WTC11 (cell line): ENCODE results near the gene CCDC126. TPM values are rescaled to one million over a fixed set of nuclear protein-coding genes. Genes with fewer than 3 reads are reported as not detected.
A peak's percentile ranks its signal among the peaks of the same experiment; 100 is the strongest.

Experiments used
- ATAC-seq: fragments of 200-7000 bp; cut with Tn5 transposase; 2 replicates; pipeline ENCODE4 v1.10.0; 2021; ENCODE audit warnings: mild to moderate bottlenecking, moderate library complexity
- CTCF ChIA-PET: fragments of 300-600 bp; sonication (Branson Sonifier 250); formaldehyde crosslinking; loops from one replicate; lab custom pipeline; 2021; ENCODE audit warnings: antibody characterized with exemption; lab: Charles Lee
- POLR2A ChIA-PET: fragments of 350-600 bp; sonication (Branson Sonifier 250); formaldehyde crosslinking; loops from one replicate; lab custom pipeline; 2021; ENCODE audit warnings: antibody characterized with exemption; lab: Charles Lee
- DNase-seq: peaks from one replicate; pipeline ENCODE4 v3.0.0; 2021; ENCODE audit warnings: low spot score
- H3K27ac Mint-ChIP-seq: 2 replicates; pipeline ENCODE4 v1.8.0; 2021; ENCODE audit warnings: mixed read lengths
- H3K27me3 Mint-ChIP-seq: 2 replicates; pipeline ENCODE4 v1.8.0; 2021; ENCODE audit warnings: low read depth, mild to moderate bottlenecking, moderate library complexity, mixed read lengths
- H3K36me3 Mint-ChIP-seq: 2 replicates; pipeline ENCODE4 v1.8.0; 2021; ENCODE audit warnings: mixed read lengths
- H3K4me1 Mint-ChIP-seq: 2 replicates; pipeline ENCODE4 v1.8.0; 2022; ENCODE audit warnings: mixed read lengths
- H3K4me3 Mint-ChIP-seq: 2 replicates; pipeline ENCODE4 v1.8.0; 2021; ENCODE audit warnings: mild to moderate bottlenecking, moderate library complexity, mixed read lengths
- H3K9me3 Mint-ChIP-seq: 2 replicates; pipeline ENCODE4 v1.8.0; 2021; ENCODE audit warnings: mixed read lengths
- ARID4B ChIP-seq: sonication (generic); formaldehyde crosslinking; IDR thresholded peaks from 2 replicates; pipeline ENCODE4 v1.8.0; 2023; ENCODE audit warnings: missing genetic modification reagents, mild to moderate bottlenecking, borderline replicate concordance
- CDX4 ChIP-seq: fragments of 250-450 bp; sonication (Bioruptor Pico); IDR thresholded peaks from 2 replicates; pipeline ENCODE4 v1.9.0; 2021; ENCODE audit warnings: moderate library complexity, mild to moderate bottlenecking, inconsistent platforms, borderline replicate concordance
- FOXP1 ChIP-seq: sonication (generic); formaldehyde crosslinking; IDR thresholded peaks from 2 replicates; pipeline ENCODE4 v1.8.0; 2022; ENCODE audit warnings: missing genetic modification reagents, mild to moderate bottlenecking, moderate library complexity, borderline replicate concordance
- IRF2 ChIP-seq: sonication (generic); formaldehyde crosslinking; IDR thresholded peaks from 2 replicates; pipeline ENCODE4 v1.8.0; 2022; ENCODE audit warnings: low read depth, missing genetic modification reagents, borderline replicate concordance
- JUN ChIP-seq: sonication (generic); formaldehyde crosslinking; IDR thresholded peaks from 2 replicates; pipeline ENCODE4 v1.8.0; 2023; ENCODE audit warnings: mild to moderate bottlenecking, missing genetic modification reagents
- KAT7 ChIP-seq: sonication (generic); formaldehyde crosslinking; IDR thresholded peaks from 2 replicates; pipeline ENCODE4 v1.8.1; 2023; ENCODE audit warnings: missing genetic modification reagents, mild to moderate bottlenecking, borderline replicate concordance
- MAX ChIP-seq: sonication (generic); formaldehyde crosslinking; IDR thresholded peaks from 2 replicates; pipeline ENCODE4 v1.8.0; 2022; ENCODE audit warnings: mild to moderate bottlenecking, missing genetic modification reagents
- MXD4 ChIP-seq: fragments of 250-450 bp; sonication (Bioruptor Pico); IDR thresholded peaks from 2 replicates; pipeline ENCODE4 v1.8.0; 2021; ENCODE audit warnings: mild to moderate bottlenecking, moderate library complexity, borderline replicate concordance
- NFATC4 ChIP-seq: fragments of 250-450 bp; sonication (Bioruptor Pico); IDR thresholded peaks from 2 replicates; pipeline ENCODE4 v1.9.0; 2021; ENCODE audit warnings: mild to moderate bottlenecking
- NFE2L1 ChIP-seq: sonication (generic); formaldehyde crosslinking; IDR thresholded peaks from 2 replicates; pipeline ENCODE4 v1.8.1; 2023; ENCODE audit warnings: missing genetic modification reagents
- NR1H2 ChIP-seq: sonication (generic); formaldehyde crosslinking; IDR thresholded peaks from 2 replicates; pipeline ENCODE4 v1.9.0; 2021; ENCODE audit warnings: mild to moderate bottlenecking, moderate library complexity, missing genetic modification reagents
- NR2C2 ChIP-seq: sonication (generic); formaldehyde crosslinking; IDR thresholded peaks from 2 replicates; pipeline ENCODE4 v1.8.0; 2022; ENCODE audit warnings: mild to moderate bottlenecking, missing genetic modification reagents
- OVOL2 ChIP-seq: fragments of 250-450 bp; sonication (Bioruptor Pico); IDR thresholded peaks from 2 replicates; pipeline ENCODE4 v1.9.0; 2021; ENCODE audit warnings: mild to moderate bottlenecking, borderline replicate concordance
- RORB ChIP-seq: fragments of 250-450 bp; sonication (Bioruptor Pico); IDR thresholded peaks from 2 replicates; pipeline ENCODE4 v1.9.0; 2021; ENCODE audit warnings: mild to moderate bottlenecking
- SP1 ChIP-seq: sonication (generic); formaldehyde crosslinking; conservative IDR thresholded peaks from 2 replicates; pipeline ENCODE4 v1.8.1; 2022; ENCODE audit warnings: missing genetic modification reagents
- TCF7 ChIP-seq: sonication (generic); formaldehyde crosslinking; IDR thresholded peaks from 2 replicates; pipeline ENCODE4 v1.8.0; 2022; ENCODE audit warnings: mild to moderate bottlenecking, low read depth, missing genetic modification reagents, moderate library complexity
- TEAD4 ChIP-seq: sonication (generic); formaldehyde crosslinking; IDR thresholded peaks from 2 replicates; pipeline ENCODE4 v1.8.0; 2022; ENCODE audit warnings: mild to moderate bottlenecking, missing genetic modification reagents
- TP53 ChIP-seq: sonication (generic); formaldehyde crosslinking; IDR thresholded peaks from 2 replicates; pipeline ENCODE4 v1.8.1; 2023; ENCODE audit warnings: mild to moderate bottlenecking, missing genetic modification reagents
- USF2 ChIP-seq: sonication (generic); formaldehyde crosslinking; IDR thresholded peaks from 2 replicates; pipeline ENCODE4 v1.8.1; 2023; ENCODE audit warnings: mild to moderate bottlenecking, missing genetic modification reagents, moderate library complexity
- ZBTB43 ChIP-seq: sonication (generic); formaldehyde crosslinking; IDR thresholded peaks from 2 replicates; pipeline ENCODE4 v1.8.1; 2023; ENCODE audit warnings: mild to moderate bottlenecking, missing genetic modification reagents
- ZNF121 ChIP-seq: sonication (generic); formaldehyde crosslinking; IDR thresholded peaks from 2 replicates; pipeline ENCODE4 v1.8.0; 2023; ENCODE audit warnings: missing genetic modification reagents
- ZNF219 ChIP-seq: sonication (generic); formaldehyde crosslinking; IDR thresholded peaks from 2 replicates; pipeline ENCODE4 v1.8.0; 2023; ENCODE audit warnings: missing genetic modification reagents, mild to moderate bottlenecking, borderline replicate concordance
- ZNF263 ChIP-seq: sonication (generic); formaldehyde crosslinking; IDR thresholded peaks from 2 replicates; pipeline ENCODE4 v1.8.1; 2022; ENCODE audit warnings: low read depth, mild to moderate bottlenecking, moderate library complexity, missing genetic modification reagents
- total RNA-seq: library from RNA; stranded (reverse); gene quantifications from 3 replicates; pipeline ENCODE4 v1.2.3, GENCODE V29; 2021

The CCDC126 gene
- total RNA-seq, 1 experiment from 2014 or later = 5.1 TPM

GRCh38 chr7:23645822-23646221 is 48.6 kb downstream of the CCDC126 start:
- peaks cover 6% of the 10 kb centered on the region for H3K4me1 Mint-ChIP-seq
- TF ChIP-seq MAX (CRISPR knock-in tag) = no peak
- no peak for TF ChIP-seq SP1 (CRISPR knock-in tag)
- TF ChIP-seq RORB (CRISPR knock-in tag) = no peak
- no peak for TF ChIP-seq TCF7 (CRISPR knock-in tag)
- TF ChIP-seq USF2 (CRISPR knock-in tag) = no peak
- no peak for TF ChIP-seq ZBTB43
- TF ChIP-seq FOXP1 (CRISPR knock-in tag) = no peak
- TF ChIP-seq MXD4 = no peak
- no peak for TF ChIP-seq TEAD4 (CRISPR knock-in tag)
- no peak for TF ChIP-seq NR2C2 (CRISPR knock-in tag)
- no peak for TF ChIP-seq NR1H2
- TF ChIP-seq IRF2 (CRISPR knock-in tag) = no peak
- no peak for TF ChIP-seq ZNF263 (CRISPR knock-in tag)
- no peak for TF ChIP-seq JUN (CRISPR knock-in tag)
- TF ChIP-seq NFE2L1 = no peak
- no peak for TF ChIP-seq CDX4 (CRISPR knock-in tag)
- TF ChIP-seq ZNF219 (CRISPR knock-in tag) = no peak
- TF ChIP-seq, all 79 proteins: peak for 0
- ATAC-seq = peak; percentile 65
- POLR2A ChIA-PET = no interaction called here
- Mint-ChIP-seq H3K9me3 (no peaks in the 10 kb centered on the region), H3K27me3 (no peaks in the 10 kb centered on the region), H3K4me3 (no peak overlapping the region), H3K36me3 (no peaks in the 10 kb centered on the region), H3K27ac (peak overlapping the region; percentile 0; the same call in 1 of the 2 replicates)
- no peak for DNase-seq
- CTCF ChIA-PET = interaction anchor here (1.3 kb wide), 1 partner anchor 51 kb away, joined by 3 read pairs; no protein-coding TSS in a partner anchor

GRCh38 chr7:23653942-23654341 is 56.8 kb downstream of the CCDC126 start:
- Mint-ChIP-seq H3K27me3 (no peaks in the 10 kb centered on the region; the same call in none of the 2 replicates), H3K9me3 (peaks cover 37% of the 10 kb centered on the region), H3K4me3 (no peak overlapping the region), H3K27ac (no peak overlapping the region), H3K36me3 (peaks cover 20% of the 10 kb centered on the region), H3K4me1 (0 out of 2 replicates have a peak, but pooled peaks cover 3% of the 10 kb centered on the region)
- TF ChIP-seq KAT7 (no peak), ZNF121 (CRISPR knock-in tag) (no peak), OVOL2 (CRISPR knock-in tag) (no peak), NFATC4 (CRISPR knock-in tag) (no peak), TP53 (CRISPR knock-in tag) (no peak), ARID4B (CRISPR knock-in tag) (no peak), NFE2L1 (no peak)
- ChIA-PET POLR2A (no interaction called here), CTCF (interaction anchor here (0.6 to 2.3 kb wide), 5 partner anchors 9 to 57 kb away, joined by 4 to 25 read pairs (median 6); partner anchors contain the start of gene FAM221A)
- ATAC-seq = no peak
- DNase-seq = no peak
